GM18870 (cell line): ENCODE data around the gene LTA4H.
A peak's percentile ranks its signal among the peaks of the same experiment; 100 is the strongest.

Source experiments
- ATAC-seq: cut with Tn5 transposase; IDR thresholded peaks from one replicate; pipeline ENCODE4 v1.9.1; 2021; ENCODE audit warnings: moderate library complexity; ENCODE audit not compliant: unreplicated experiment

Gene LTA4H

GRCh38 chr12:96057986-96058553, 22.7 kb upstream of the LTA4H start:
- ATAC-seq: no peak

GRCh38 chr12:96056646-96057455, 21.5 kb upstream of the LTA4H start:
- no peak for ATAC-seq

- no peak for ATAC-seq
Measured at GRCh38 chr12:96054244-96054610, 18.8 kb upstream of the LTA4H start.

GRCh38 chr12:96053476-96054243, 18.3 kb upstream of the LTA4H start:
- ATAC-seq: no peak

GRCh38 chr12:96051756-96052485, 16.5 kb upstream of the LTA4H start:
- ATAC-seq: no peak

- ATAC-seq: no peak
Measured at GRCh38 chr12:96050139-96050538, 14.8 kb upstream of the LTA4H start.

GRCh38 chr12:96049101-96049500, 13.7 kb upstream of the LTA4H start:
- ATAC-seq: no peak

GRCh38 chr12:96048393-96048969, 13.1 kb upstream of the LTA4H start:
- no peak for ATAC-seq

- peak; percentile 78 for ATAC-seq
Measured at GRCh38 chr12:96047229-96048211, 12.1 kb upstream of the LTA4H start.

- no peak for ATAC-seq
Measured at GRCh38 chr12:96046543-96047228, 11.3 kb upstream of the LTA4H start.

GRCh38 chr12:96045566-96045965, 10.2 kb upstream of the LTA4H start:
- ATAC-seq: no peak

GRCh38 chr12:96044943-96045290, 9.5 kb upstream of the LTA4H start:
- no peak for ATAC-seq

- ATAC-seq: no peak
Measured at GRCh38 chr12:96044017-96044942, 8.9 kb upstream of the LTA4H start.

GRCh38 chr12:96041181-96041580, 5.8 kb upstream of the LTA4H start:
- no peak for ATAC-seq

- no peak for ATAC-seq
Measured at GRCh38 chr12:96040305-96041133, 5.1 kb upstream of the LTA4H start.

- no peak for ATAC-seq
Measured at GRCh38 chr12:96039516-96039915, 4.1 kb upstream of the LTA4H start.

- no peak for ATAC-seq
Measured at GRCh38 chr12:96036765-96037455, 1.5 kb upstream of the LTA4H start.
